A673 (cell line): ENCODE data around the gene RMRP.

Source experiments
- CTCF ChIP-seq: fragments of 300-800, 200-600 bp; sonication (generic); conservative IDR thresholded peaks from 2 replicates; pipeline ENCODE4 v1.5.1; 2017; ENCODE audit warnings: low read depth, mild to moderate bottlenecking, antibody characterized with exemption, low read length, moderate library complexity, mixed read lengths
- EZH2 ChIP-seq: fragments of 200-600 bp; sonication (generic); IDR thresholded peaks from 2 replicates; pipeline ENCODE4 v1.6.1; 2017; ENCODE audit warnings: borderline replicate concordance, low read depth, mild to moderate bottlenecking, mixed read lengths, antibody characterized with exemption, low read length; ENCODE audit not compliant: poor library complexity, severe bottlenecking

GRCh38 chr9:35675204-35675603, 17.4 kb upstream of the RMRP start:
- TF ChIP-seq CTCF, result no peak
- TF ChIP-seq EZH2, result no peak
